Measurements from ENCODE around the gene LDLRAP1. TPM values are rescaled to one million over a fixed set of nuclear protein-coding genes. Genes with fewer than 3 reads are reported as not detected.

LDLRAP1 gene
- total and polyA plus RNA-seq, 2 donors (not counting 1 experiment from before 2014, with no cell fraction given): 22.7 to 24.3 TPM

DNA sequence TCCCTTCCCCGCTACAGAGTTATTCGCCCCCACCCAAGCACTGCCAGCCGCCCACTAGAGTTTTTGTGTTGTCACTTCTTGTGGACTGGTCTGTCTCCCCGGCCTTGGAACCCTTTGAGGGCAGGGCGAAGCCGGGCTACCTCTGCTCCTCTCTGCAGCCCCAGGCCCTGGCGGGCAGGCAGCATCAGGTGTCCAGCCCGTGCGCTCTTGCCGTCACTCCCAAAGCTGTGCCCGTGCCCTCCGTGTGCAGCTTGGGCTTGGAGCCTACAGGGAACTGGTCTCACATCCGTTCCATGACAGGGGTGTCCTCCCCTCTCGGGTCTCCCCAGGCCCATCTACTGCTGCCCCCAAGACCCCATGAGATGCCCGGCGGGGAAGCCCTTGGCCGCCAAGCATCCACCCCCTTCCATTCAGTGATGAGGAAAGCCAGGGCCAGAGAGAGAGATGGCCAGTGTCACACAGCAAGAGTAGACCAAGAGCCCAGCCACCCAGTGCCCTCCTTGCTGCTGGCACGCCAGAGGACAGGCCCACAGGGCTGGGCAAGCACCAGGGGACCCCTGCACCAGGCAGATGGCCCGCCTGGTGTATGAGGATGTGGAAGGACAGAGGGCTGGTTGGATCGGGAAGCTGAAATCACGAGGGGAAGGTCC is 15.3 kb upstream of the LDLRAP1 start:
- CTCF ChIA-PET: interaction anchor here (1.0 to 1.4 kb wide), 2 partner anchors 7 to 81 kb away, joined by 3 read pairs; no protein-coding TSS in a partner anchor

DNA sequence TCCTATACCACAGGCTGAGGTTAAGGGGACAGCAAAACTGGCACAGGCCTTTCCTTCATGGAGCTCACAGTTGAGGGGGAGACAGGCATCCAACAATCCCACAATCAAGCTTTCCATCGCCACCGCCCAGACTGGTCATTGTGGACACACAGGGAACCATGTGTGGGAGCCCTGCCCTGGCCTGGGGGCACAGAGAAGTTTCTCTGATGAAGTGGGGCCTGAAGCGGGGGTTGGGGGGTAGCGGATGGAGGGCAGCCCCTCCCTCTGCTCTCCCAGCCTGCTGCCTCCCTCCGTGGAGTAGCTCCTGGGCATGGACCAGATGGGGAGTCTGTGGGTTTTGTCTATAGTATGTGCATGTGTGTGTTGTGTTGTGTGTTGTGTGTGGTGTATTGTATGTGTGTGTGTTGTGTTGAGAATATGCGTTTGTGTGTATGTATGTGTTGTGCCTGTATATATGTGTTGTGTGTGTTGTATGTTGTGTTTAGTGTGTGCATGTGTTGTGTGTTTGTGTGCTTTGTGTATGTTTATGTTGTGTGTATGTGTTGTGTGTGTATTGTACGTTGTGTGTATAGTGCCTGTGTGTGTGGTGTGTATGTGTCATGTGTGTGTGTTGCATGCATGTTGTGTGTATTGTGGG is 14.4 kb upstream of the LDLRAP1 start:
- 94% methylated on average over 2 of the region's 7 CpGs for WGBS (ENCODE audit: insufficient coverage)
- Histone ChIP-seq H3K9me3 (ENCODE audit: control extremely low read depth in 1 of 3, control insufficient read depth in 2 of 3, insufficient read depth in 1 of 3, low read length in 2 of 3) (no peaks in the 10 kb centered on the region), H3K27ac (ENCODE audit: low read length in 2 of 2) (no peak overlapping the region), H2AFZ (ENCODE audit: insufficient read depth, low read depth, low read length, poor library complexity, severe bottlenecking) (no peak overlapping the region), H3K27me3 (replicated peaks in 1 of 4; ENCODE audit: control extremely low read depth in 1 of 4, control insufficient read depth in 3 of 4, insufficient read depth in 4 of 4, low read length in 3 of 4) (peaks cover 0 to 9% (median 0%) of the 10 kb centered on the region in 4 experiments), H4K20me1 (ENCODE audit: control insufficient read depth, insufficient read depth, low read length, poor library complexity, severe bottlenecking) (no peaks in the 10 kb centered on the region), H3K4me1 (ENCODE audit: control insufficient read depth in 2 of 2, insufficient read depth in 2 of 2, low read length in 2 of 2) (no peaks in the 10 kb centered on the region), H3K79me2 (ENCODE audit: control insufficient read depth, insufficient read depth, low read length) (no peaks in the 10 kb centered on the region), H3K9ac (ENCODE audit: low read length) (no peak overlapping the region), H3K36me3 (replicated peaks in 1 of 2; ENCODE audit: control extremely low read depth in 1 of 2, control insufficient read depth in 1 of 2, extremely low read depth in 1 of 2, insufficient read depth in 2 of 2, low read length in 1 of 2) (no peaks in the 10 kb centered on the region), H3K4me3 (ENCODE audit: control extremely low read depth in 1 of 5, extremely low read depth in 1 of 5, insufficient read depth in 1 of 5, low read depth in 2 of 5, low read length in 4 of 5) (no peak overlapping the region), H3K4me2 (replicated peaks; ENCODE audit: low read depth, low read length, poor library complexity, severe bottlenecking) (no peak overlapping the region)
- DNase-seq: no peak
- CTCF ChIA-PET: interaction anchor here (1.0 to 1.4 kb wide), 2 partner anchors 8 to 80 kb away, joined by 3 read pairs; no protein-coding TSS in a partner anchor
- H3K4me1 Mint-ChIP-seq: no peaks in the 10 kb centered on the region
- H3K27me3 Mint-ChIP-seq: peaks cover 14% of the 10 kb centered on the region
- POLR2A ChIA-PET: no interaction called here
- H3K4me3 Mint-ChIP-seq: no peak overlapping the region
- no peak overlapping the region for H3K27ac Mint-ChIP-seq
- intact Hi-C loops (cut with micrococcal nuclease): no loop called here
- ATAC-seq (ENCODE audit: low read depth): no peak
- TF ChIP-seq EZH2 (IDR thresholded peaks at IDR 0.05; ENCODE audit: borderline replicate concordance, insufficient read depth, low read depth, low read length, poor library complexity, severe bottlenecking): no peak
- TF ChIP-seq, protein P1, sequence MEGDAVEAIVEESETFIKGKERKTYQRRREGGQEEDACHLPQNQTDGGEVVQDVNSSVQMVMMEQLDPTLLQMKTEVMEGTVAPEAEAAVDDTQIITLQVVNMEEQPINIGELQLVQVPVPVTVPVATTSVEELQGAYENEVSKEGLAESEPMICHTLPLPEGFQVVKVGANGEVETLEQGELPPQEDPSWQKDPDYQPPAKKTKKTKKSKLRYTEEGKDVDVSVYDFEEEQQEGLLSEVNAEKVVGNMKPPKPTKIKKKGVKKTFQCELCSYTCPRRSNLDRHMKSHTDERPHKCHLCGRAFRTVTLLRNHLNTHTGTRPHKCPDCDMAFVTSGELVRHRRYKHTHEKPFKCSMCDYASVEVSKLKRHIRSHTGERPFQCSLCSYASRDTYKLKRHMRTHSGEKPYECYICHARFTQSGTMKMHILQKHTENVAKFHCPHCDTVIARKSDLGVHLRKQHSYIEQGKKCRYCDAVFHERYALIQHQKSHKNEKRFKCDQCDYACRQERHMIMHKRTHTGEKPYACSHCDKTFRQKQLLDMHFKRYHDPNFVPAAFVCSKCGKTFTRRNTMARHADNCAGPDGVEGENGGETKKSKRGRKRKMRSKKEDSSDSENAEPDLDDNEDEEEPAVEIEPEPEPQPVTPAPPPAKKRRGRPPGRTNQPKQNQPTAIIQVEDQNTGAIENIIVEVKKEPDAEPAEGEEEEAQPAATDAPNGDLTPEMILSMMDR (IDR thresholded peaks at IDR 0.05): no peak
- H3K9me3 Mint-ChIP-seq (ENCODE audit: insufficient read depth): no peaks in the 10 kb centered on the region

More for the DNA sequence above, 15.3 kb upstream of the LDLRAP1 start:
- no peak for ATAC-seq (ENCODE audit: low read depth)
- H2AFZ ChIP-seq (ENCODE audit: insufficient read depth, low read depth, low read length, poor library complexity, severe bottlenecking): no peak overlapping the region
- Mint-ChIP-seq H3K4me1 (no peaks in the 10 kb centered on the region), H3K4me3 (no peak overlapping the region), H3K9me3 (ENCODE audit: insufficient read depth) (no peaks in the 10 kb centered on the region), H3K27ac (no peak overlapping the region), H3K27me3 (peaks cover 14% of the 10 kb centered on the region)
- H3K27me3 ChIP-seq (replicated peaks in 1 of 4; ENCODE audit: control extremely low read depth in 1 of 4, control insufficient read depth in 3 of 4, insufficient read depth in 4 of 4, low read length in 3 of 4): peaks cover 0 to 9% (median 0%) of the 10 kb centered on the region in 4 experiments
- no peak overlapping the region for H3K4me2 ChIP-seq (replicated peaks; ENCODE audit: low read depth, low read length, poor library complexity, severe bottlenecking)
- intact Hi-C loops (cut with micrococcal nuclease): no loop called here
- H4K20me1 ChIP-seq (ENCODE audit: control insufficient read depth, insufficient read depth, low read length, poor library complexity, severe bottlenecking): no peaks in the 10 kb centered on the region
- 96% methylated on average over 19 of the region's 21 CpGs for WGBS (ENCODE audit: insufficient coverage)
- no peaks in the 10 kb centered on the region for H3K79me2 ChIP-seq (ENCODE audit: control insufficient read depth, insufficient read depth, low read length)
- POLR2A ChIA-PET: no interaction called here
- H3K9ac ChIP-seq (ENCODE audit: low read length): no peak overlapping the region
- H3K27ac ChIP-seq (ENCODE audit: low read length in 2 of 2): no peak overlapping the region
- H3K4me1 ChIP-seq (ENCODE audit: control insufficient read depth in 2 of 2, insufficient read depth in 2 of 2, low read length in 2 of 2): no peaks in the 10 kb centered on the region
- DNase-seq: no peak
- TF ChIP-seq EZH2 (IDR thresholded peaks at IDR 0.05; ENCODE audit: borderline replicate concordance, insufficient read depth, low read depth, low read length, poor library complexity, severe bottlenecking): no peak
- TF ChIP-seq, protein P1 (IDR thresholded peaks at IDR 0.05): no peak
- no peaks in the 10 kb centered on the region for H3K9me3 ChIP-seq (ENCODE audit: control extremely low read depth in 1 of 3, control insufficient read depth in 2 of 3, insufficient read depth in 1 of 3, low read length in 2 of 3)
- H3K36me3 ChIP-seq (replicated peaks in 1 of 2; ENCODE audit: control extremely low read depth in 1 of 2, control insufficient read depth in 1 of 2, extremely low read depth in 1 of 2, insufficient read depth in 2 of 2, low read length in 1 of 2): no peaks in the 10 kb centered on the region
- H3K4me3 ChIP-seq (ENCODE audit: control extremely low read depth in 1 of 5, extremely low read depth in 1 of 5, insufficient read depth in 1 of 5, low read depth in 2 of 5, low read length in 4 of 5): no peak overlapping the region

Data from B cell (primary cell).